IPS DF 6.9 (cell line): ENCODE data around the gene LETM1.
A peak's percentile ranks its signal among the peaks of the same experiment; 100 is the strongest.

Experiments used
- DNase-seq: peaks from one replicate; pipeline ENCODE4 v3.0.0-alpha.2; 2013; ENCODE audit warnings: low read depth, low spot score
- H3K27ac ChIP-seq: one replicate; pipeline ENCODE4 v1.5.1; 2013; ENCODE audit warnings: low read length, control low read depth
- H3K27me3 ChIP-seq: 2 replicates; pipeline ENCODE4 v1.6.1; 2013; ENCODE audit warnings: mild to moderate bottlenecking, low read length; ENCODE audit not compliant: control insufficient read depth, insufficient read depth
- H3K36me3 ChIP-seq: 2 replicates; pipeline ENCODE4 v1.6.1; 2013; ENCODE audit warnings: low read length; ENCODE audit not compliant: control insufficient read depth, insufficient read depth
- H3K4me1 ChIP-seq: 2 replicates; pipeline ENCODE4 v1.6.1; 2013; ENCODE audit warnings: low read length; ENCODE audit not compliant: control insufficient read depth, insufficient read depth
- H3K4me3 ChIP-seq: 2 replicates; pipeline ENCODE4 v1.5.1; 2013; ENCODE audit warnings: mild to moderate bottlenecking, low read length
- H3K9me3 ChIP-seq: 2 replicates; pipeline ENCODE4 v1.6.1; 2013; ENCODE audit warnings: low read length, inconsistent platforms; ENCODE audit not compliant: control insufficient read depth, insufficient read depth
- WGBS: extraction: QIAGEN DNeasy Blood & Tissue Kit; methylation state at CpG from one replicate; pipeline ENCODE4 v1.1.7; 2013; ENCODE audit warnings: mixed read lengths, missing lambda C conversion rate; ENCODE audit not compliant: insufficient read length, insufficient coverage; 5-methylcytosine and 5-hydroxymethylcytosine counted together

LETM1 gene

GRCh38 chr4:1873291-1873690 is 17.3 kb upstream of the LETM1 start:
- H3K27ac ChIP-seq: no peak overlapping the region
- DNase-seq: no peak
- no peaks in the 10 kb centered on the region for H3K9me3 ChIP-seq
- no CpG with 5 or more reads among the region's 4 CpGs for WGBS
- no peaks in the 10 kb centered on the region; the same call in 1 of the 2 replicates for H3K4me1 ChIP-seq
- no peak overlapping the region for H3K4me3 ChIP-seq
- H3K27me3 ChIP-seq: peaks cover 4% of the 10 kb centered on the region; the same call in 1 of the 2 replicates
- H3K36me3 ChIP-seq: no peaks in the 10 kb centered on the region

GRCh38 chr4:1872870-1873269 is 16.9 kb upstream of the LETM1 start:
- no CpG with 5 or more reads among the region's 3 CpGs for WGBS
- H3K36me3 ChIP-seq: no peaks in the 10 kb centered on the region
- no peaks in the 10 kb centered on the region for H3K9me3 ChIP-seq
- no peak overlapping the region for H3K27ac ChIP-seq
- H3K27me3 ChIP-seq: peaks cover 7% of the 10 kb centered on the region; the same call in 1 of the 2 replicates
- no peak for DNase-seq
- H3K4me1 ChIP-seq: no peaks in the 10 kb centered on the region; the same call in 1 of the 2 replicates
- no peak overlapping the region for H3K4me3 ChIP-seq

GRCh38 chr4:1871471-1872021 is 15.6 kb upstream of the LETM1 start:
- no peak for DNase-seq
- H3K4me1 ChIP-seq: no peaks in the 10 kb centered on the region; the same call in 1 of the 2 replicates
- no peaks in the 10 kb centered on the region for H3K36me3 ChIP-seq
- no peaks in the 10 kb centered on the region for H3K9me3 ChIP-seq
- no peak overlapping the region for H3K27ac ChIP-seq
- no CpG with 5 or more reads among the region's 79 CpGs for WGBS
- H3K27me3 ChIP-seq: peaks cover 19% of the 10 kb centered on the region
- H3K4me3 ChIP-seq: peak overlapping the region; percentile 94

- Histone ChIP-seq H3K27ac (no peak within 1 kb of the TSS), H3K36me3 (no peaks in the 10 kb centered on the region), H3K9me3 (no peaks in the 10 kb centered on the region), H3K4me1 (no peaks in the 10 kb centered on the region; the same call in none of the 2 replicates), H3K27me3 (peaks cover 26% of the 10 kb centered on the region), H3K4me3 (peak within 1 kb of the TSS; percentile 94)
- no peak for DNase-seq
- WGBS: no CpG with 5 or more reads among the region's 155 CpGs
These were observed 14.9 kb upstream of the LETM1 start, which contains the start of gene NSD2 for GRCh38 chr4:1870578-1871443. TSS of gene NSD2 (plus strand) at chr4:1871393. CDS start at chr4:1900655, 29,262 bp downstream.

- peak overlapping the region; percentile 56; the same call in 1 of the 2 replicates for H3K4me3 ChIP-seq
- no CpG with 5 or more reads among the region's 22 CpGs for WGBS
- H3K4me1 ChIP-seq: no peaks in the 10 kb centered on the region; the same call in none of the 2 replicates
- peak; percentile 58 for DNase-seq
- H3K27me3 ChIP-seq: peaks cover 32% of the 10 kb centered on the region
- no peaks in the 10 kb centered on the region for H3K9me3 ChIP-seq
- H3K36me3 ChIP-seq: no peaks in the 10 kb centered on the region
- no peak overlapping the region for H3K27ac ChIP-seq
These were observed 14.3 kb upstream of the LETM1 start for GRCh38 chr4:1870328-1870577.

GRCh38 chr4:1869530-1870327 is 13.8 kb upstream of the LETM1 start:
- Histone ChIP-seq H3K4me1 (no peaks in the 10 kb centered on the region; the same call in none of the 2 replicates), H3K4me3 (peak overlapping the region; percentile 56; the same call in 1 of the 2 replicates), H3K27ac (no peak overlapping the region), H3K36me3 (no peaks in the 10 kb centered on the region), H3K27me3 (peaks cover 34% of the 10 kb centered on the region), H3K9me3 (no peaks in the 10 kb centered on the region)
- WGBS: no CpG with 5 or more reads among the region's 19 CpGs
- no peak for DNase-seq

- no peak for DNase-seq
- Histone ChIP-seq H3K27me3 (peaks cover 42% of the 10 kb centered on the region), H3K27ac (no peak overlapping the region), H3K9me3 (no peaks in the 10 kb centered on the region), H3K36me3 (no peaks in the 10 kb centered on the region), H3K4me1 (no peaks in the 10 kb centered on the region; the same call in none of the 2 replicates), H3K4me3 (no peak overlapping the region)
- WGBS: no CpG with 5 or more reads among the region's 3 CpGs
These were observed 13.0 kb upstream of the LETM1 start for GRCh38 chr4:1868912-1869311.

- DNase-seq: no peak
- Histone ChIP-seq H3K27ac (no peak overlapping the region), H3K9me3 (no peaks in the 10 kb centered on the region), H3K27me3 (peaks cover 49% of the 10 kb centered on the region), H3K4me1 (no peaks in the 10 kb centered on the region; the same call in none of the 2 replicates), H3K4me3 (no peak overlapping the region), H3K36me3 (no peaks in the 10 kb centered on the region)
- WGBS: no CpG with 5 or more reads among the region's 5 CpGs
These were observed 12.3 kb upstream of the LETM1 start for GRCh38 chr4:1868293-1868692.

- Histone ChIP-seq H3K36me3 (no peaks in the 10 kb centered on the region), H3K27me3 (peaks cover 67% of the 10 kb centered on the region), H3K9me3 (no peaks in the 10 kb centered on the region), H3K27ac (no peak overlapping the region), H3K4me1 (no peaks in the 10 kb centered on the region; the same call in none of the 2 replicates), H3K4me3 (no peak overlapping the region)
- no peak for DNase-seq
- no CpG with 5 or more reads among the region's 7 CpGs for WGBS
These were observed 10.3 kb upstream of the LETM1 start for GRCh38 chr4:1866189-1866661.
